Transverse colon (tissue), 3 donors: ENCODE data around the gene GAS2.

ENCODE experiments used
- CTCF ChIP-seq, 5 experiments: fragments of 200-600 bp in 3 of 5; fragments of 450-650 bp in 2 of 5; sonication (generic) in 3 of 5; IDR thresholded peaks; 1 replicate in 2 of 5; 2 replicates in 3 of 5; pipeline ENCODE4 v1.5.1; 2016 to 2017; ENCODE audit warnings: antibody characterized with exemption in 5 of 5, inconsistent platforms in 3 of 5, mild to moderate bottlenecking in 2 of 5, moderate library complexity in 1 of 5
- EP300 ChIP-seq: sonication (generic); formaldehyde crosslinking; IDR thresholded peaks from one replicate; pipeline ENCODE4 v1.6.1; 2017; ENCODE audit warnings: antibody characterized with exemption, low read depth
- POLR2A ChIP-seq: fragments of 450-650 bp; IDR thresholded peaks from one replicate; pipeline ENCODE4 v1.6.1; 2016; ENCODE audit warnings: antibody characterized with exemption, mild to moderate bottlenecking, moderate library complexity

DNA sequence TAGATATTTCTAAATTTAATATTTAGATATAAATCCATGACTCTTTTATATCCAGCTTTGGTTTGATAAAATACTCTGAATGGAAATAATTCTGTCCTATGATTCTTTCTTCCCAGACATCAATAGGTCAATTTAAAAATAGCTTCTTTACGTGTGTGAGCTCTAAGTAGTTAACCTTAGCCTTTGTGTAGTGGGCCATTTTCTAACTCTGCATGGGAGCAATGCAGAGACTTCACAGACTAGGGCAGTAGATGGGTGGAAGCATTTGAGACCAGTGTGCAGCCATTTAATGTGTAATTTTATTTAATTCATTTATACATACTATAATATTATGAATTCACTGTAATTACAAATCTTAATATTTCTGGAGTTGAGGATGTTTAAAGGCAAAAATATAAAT, 23.8 kb downstream of the GAS2 start:
- no peak for TF ChIP-seq EP300
- TF ChIP-seq POLR2A: no peak
- no peak for TF ChIP-seq CTCF (IDR thresholded peaks at IDR 0.05)
